Karpas-422 (cell line): ENCODE measurements around the gene HK2. TPM values are rescaled to one million over a fixed set of nuclear protein-coding genes. Genes with fewer than 3 reads are reported as not detected.

Experiments used
- DNase-seq: peaks from one replicate; pipeline ENCODE4 v3.0.0-alpha.2; 2015
- H2AFZ ChIP-seq: fragments of 200-600 bp; sonication (generic); 2 replicates; pipeline ENCODE4 v1.6.1; 2014; ENCODE audit warnings: antibody characterized with exemption, low read length, mixed read lengths
- H3K27ac ChIP-seq: fragments of 200-600 bp; sonication (generic); 2 replicates; pipeline ENCODE4 v1.5.1; 2014; ENCODE audit warnings: mild to moderate bottlenecking, low read length, moderate library complexity
- H3K27me3 ChIP-seq: fragments of 200-600 bp; sonication (generic); 2 replicates; pipeline ENCODE4 v1.6.1; 2014; ENCODE audit warnings: low read length, mixed read lengths
- H3K36me3 ChIP-seq: fragments of 200-600 bp; sonication (generic); 2 replicates; pipeline ENCODE4 v1.6.1; 2014; ENCODE audit warnings: low read length, mixed read lengths; ENCODE audit not compliant: insufficient read depth
- H3K4me1 ChIP-seq: fragments of 200-600 bp; sonication (generic); 2 replicates; pipeline ENCODE4 v1.6.1; 2014; ENCODE audit warnings: mild to moderate bottlenecking, low read length, mixed read lengths
- H3K4me2 ChIP-seq: fragments of 200-600 bp; sonication (generic); 2 replicates; pipeline ENCODE4 v1.6.1; 2014; ENCODE audit warnings: low read length, low read depth, mild to moderate bottlenecking; ENCODE audit not compliant: poor library complexity, severe bottlenecking
- H3K4me3 ChIP-seq: fragments of 200-600 bp; sonication (generic); 2 replicates; pipeline ENCODE4 v1.5.1; 2014; ENCODE audit warnings: mild to moderate bottlenecking, antibody characterized with exemption, low read length, mixed read lengths
- H3K79me2 ChIP-seq: fragments of 200-600 bp; sonication (generic); 2 replicates; pipeline ENCODE4 v1.6.1; 2014; ENCODE audit warnings: mild to moderate bottlenecking, low read length, mixed read lengths
- H3K9ac ChIP-seq: fragments of 200-600 bp; sonication (generic); 2 replicates; pipeline ENCODE4 v1.6.0; 2014; ENCODE audit warnings: low read length
- H3K9me2 ChIP-seq: fragments of 200-600 bp; sonication (generic), shearing (Covaris generic); replicated peaks from 2 replicates; pipeline ENCODE4 v1.6.0; 2014; ENCODE audit warnings: mild to moderate bottlenecking, low read length, moderate library complexity; ENCODE audit not compliant: insufficient read depth
- H3K9me3 ChIP-seq: fragments of 300-700, 200-600 bp; sonication (generic); 2 replicates; pipeline ENCODE4 v1.6.1; 2014; ENCODE audit warnings: low read length, mixed read lengths
- H4K20me1 ChIP-seq: fragments of 200-600 bp; sonication (generic); 2 replicates; pipeline ENCODE4 v1.6.1; 2014; ENCODE audit warnings: mild to moderate bottlenecking, antibody characterized with exemption, low read length, low read depth; ENCODE audit not compliant: insufficient read depth
- total RNA-seq: library from RNA; depleted of rRNA; stranded (reverse); fragments of >200 nt; shearing (Covaris generic); gene quantifications from 2 replicates; pipeline ENCODE4 v1.2.3, GENCODE V29; 2014; ENCODE audit warnings: low replicate concordance

Gene HK2
- total RNA-seq, 1 experiment from 2014 or later, result 80.7 TPM

DNA sequence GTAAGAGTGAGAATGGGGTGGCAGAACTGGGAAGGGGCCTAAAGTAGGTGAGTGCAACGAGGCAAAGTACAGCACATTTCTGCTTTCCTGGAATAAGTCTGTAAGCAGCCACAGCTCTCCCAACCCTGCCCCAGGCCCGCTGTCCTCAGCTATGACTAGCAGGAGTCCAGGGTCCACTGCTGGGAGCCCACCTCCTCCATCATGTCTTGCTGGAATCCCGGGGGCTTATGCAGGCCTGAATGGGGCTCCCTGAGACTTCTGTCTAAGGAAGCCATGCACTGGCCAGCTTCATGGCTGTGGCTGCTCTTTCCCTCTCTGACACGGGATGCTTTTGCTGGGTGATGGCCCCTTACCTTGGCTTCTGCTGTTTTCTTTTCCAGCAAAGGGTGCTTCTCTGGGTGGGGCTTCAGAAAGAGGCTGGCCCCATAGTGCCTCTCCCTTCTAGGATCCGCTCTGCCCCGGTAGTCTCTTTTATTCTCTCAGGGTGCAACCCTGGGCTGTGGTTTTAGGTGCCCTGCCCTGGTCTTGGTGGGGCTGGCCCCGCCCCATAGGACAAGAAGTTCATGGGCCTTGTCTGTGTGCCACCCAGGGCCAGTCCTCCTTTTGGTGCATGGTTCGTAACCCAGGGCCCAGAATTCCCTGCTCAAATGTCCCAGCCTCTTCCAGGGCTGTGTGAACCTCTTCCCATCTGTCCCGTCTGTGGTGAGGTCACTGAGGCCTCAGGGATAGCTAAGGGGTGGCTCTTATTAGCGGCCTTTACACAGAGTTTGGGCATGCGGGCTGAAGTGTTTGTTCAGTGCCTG, 90.7 kb downstream of the HK2 start:
- Histone ChIP-seq H3K9ac (no peak overlapping the region), H3K4me3 (no peak overlapping the region), H3K27me3 (no peaks in the 10 kb centered on the region)

DNA sequence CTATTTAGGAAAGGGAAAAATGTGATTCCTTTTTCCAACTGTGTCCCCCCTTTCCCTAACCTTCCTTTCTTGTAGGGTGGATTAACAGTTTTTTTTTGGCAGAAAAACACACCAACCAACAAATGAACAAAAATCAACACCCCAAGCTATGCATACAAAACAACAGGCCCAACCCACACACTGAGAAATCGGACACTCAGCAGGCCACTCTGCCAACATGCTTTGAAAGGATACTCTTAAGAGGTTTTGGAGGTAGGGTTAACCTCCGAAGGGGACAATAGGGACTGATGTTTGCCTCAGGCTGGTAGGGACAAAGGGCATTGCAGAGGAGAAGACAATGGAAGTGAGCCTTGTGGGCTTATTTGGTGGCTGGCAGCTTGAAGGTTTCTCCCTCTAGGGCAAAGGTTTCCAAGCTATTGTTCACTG, 91.4 kb downstream of the HK2 start:
- Histone ChIP-seq H3K4me3 (no peak overlapping the region), H3K9me2 (no peaks in the 10 kb centered on the region), H3K9me3 (no peaks in the 10 kb centered on the region), H2AFZ (no peak overlapping the region), H3K4me1 (no peaks in the 10 kb centered on the region), H3K36me3 (no peaks in the 10 kb centered on the region), H3K27me3 (no peaks in the 10 kb centered on the region), H3K79me2 (no peaks in the 10 kb centered on the region), H3K27ac (no peak overlapping the region), H4K20me1 (no peaks in the 10 kb centered on the region), H3K9ac (no peak overlapping the region), H3K4me2 (no peak overlapping the region)
- DNase-seq, result no peak

More for the DNA sequence above, 90.7 kb downstream of the HK2 start:
- Histone ChIP-seq H3K9me3 (no peaks in the 10 kb centered on the region), H4K20me1 (no peaks in the 10 kb centered on the region), H3K4me2 (no peak overlapping the region), H3K36me3 (no peaks in the 10 kb centered on the region), H3K4me1 (no peaks in the 10 kb centered on the region), H2AFZ (no peak overlapping the region), H3K9me2 (no peaks in the 10 kb centered on the region), H3K27ac (no peak overlapping the region), H3K79me2 (no peaks in the 10 kb centered on the region)
- no peak for DNase-seq

DNA sequence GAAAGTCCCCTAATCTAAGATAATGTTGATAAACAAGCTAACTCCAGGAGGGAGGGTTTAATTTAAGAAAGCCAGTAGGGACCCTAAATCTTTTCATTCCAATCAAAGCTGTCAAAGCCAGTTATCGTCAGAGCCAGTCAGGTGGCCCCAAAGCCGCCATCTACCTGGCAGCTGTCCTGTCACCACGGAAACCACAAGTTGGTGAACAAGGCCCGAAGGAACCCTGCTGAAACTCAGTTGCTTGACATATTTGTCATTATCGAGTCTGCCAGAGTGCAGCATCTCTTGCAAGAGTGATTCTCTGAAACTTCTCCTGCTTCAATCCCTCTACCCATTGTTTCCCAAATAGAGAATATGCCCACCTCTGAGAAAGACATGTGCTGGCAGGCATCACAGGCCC, 93.7 kb downstream of the HK2 start:
- H3K9ac ChIP-seq, result no peak overlapping the region
- no peaks in the 10 kb centered on the region for H3K9me3 ChIP-seq
- H3K27me3 ChIP-seq, result no peaks in the 10 kb centered on the region
- H3K79me2 ChIP-seq, result no peaks in the 10 kb centered on the region
- H3K4me2 ChIP-seq, result no peak overlapping the region
- H3K9me2 ChIP-seq, result no peaks in the 10 kb centered on the region
- H3K36me3 ChIP-seq, result no peaks in the 10 kb centered on the region
- no peak overlapping the region for H3K27ac ChIP-seq
- no peak for DNase-seq
- H2AFZ ChIP-seq, result no peak overlapping the region
- H4K20me1 ChIP-seq, result no peaks in the 10 kb centered on the region
- no peaks in the 10 kb centered on the region for H3K4me1 ChIP-seq
- H3K4me3 ChIP-seq, result no peak overlapping the region

DNA sequence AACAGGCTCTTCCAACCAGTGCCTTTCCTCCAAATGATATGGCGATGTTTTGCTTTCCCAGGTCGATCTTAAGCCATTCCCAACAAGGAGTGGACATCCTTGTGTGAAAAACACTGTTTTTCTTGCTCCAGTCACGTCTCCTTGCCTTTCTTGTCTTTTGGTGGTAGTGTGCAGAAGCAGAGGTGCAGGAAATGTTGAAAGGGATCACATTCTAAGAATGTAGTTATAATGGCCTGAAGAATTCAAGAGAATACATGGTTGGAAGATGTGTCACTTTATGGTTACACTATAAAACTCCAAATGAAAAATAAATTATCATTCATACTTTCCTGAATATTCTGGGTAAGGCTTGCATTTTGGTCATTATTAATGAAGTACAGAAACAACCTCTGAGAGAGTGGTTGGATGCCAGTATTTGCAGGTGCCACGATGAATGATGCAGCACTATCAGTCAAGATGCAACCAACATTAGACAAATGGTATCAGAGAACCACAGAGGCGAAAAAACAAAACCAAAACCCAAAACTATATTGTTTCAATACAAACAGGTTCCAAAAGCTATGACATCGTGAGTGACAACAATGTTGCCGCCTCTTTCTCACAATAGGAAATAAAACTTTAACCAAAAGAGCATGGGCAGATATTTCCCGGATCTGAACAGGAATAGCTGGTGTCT, 97.0 kb downstream of the HK2 start:
- Histone ChIP-seq H3K36me3 (no peaks in the 10 kb centered on the region), H3K27ac (no peak overlapping the region), H3K9me3 (no peaks in the 10 kb centered on the region), H3K9me2 (no peaks in the 10 kb centered on the region), H3K4me2 (no peak overlapping the region), H3K9ac (no peak overlapping the region), H3K4me3 (no peak overlapping the region), H2AFZ (no peak overlapping the region), H3K4me1 (no peaks in the 10 kb centered on the region), H4K20me1 (no peaks in the 10 kb centered on the region), H3K27me3 (0 out of 2 replicates have a peak, but pooled peaks cover 2% of the 10 kb centered on the region), H3K79me2 (no peaks in the 10 kb centered on the region)
- DNase-seq, result no peak

DNA sequence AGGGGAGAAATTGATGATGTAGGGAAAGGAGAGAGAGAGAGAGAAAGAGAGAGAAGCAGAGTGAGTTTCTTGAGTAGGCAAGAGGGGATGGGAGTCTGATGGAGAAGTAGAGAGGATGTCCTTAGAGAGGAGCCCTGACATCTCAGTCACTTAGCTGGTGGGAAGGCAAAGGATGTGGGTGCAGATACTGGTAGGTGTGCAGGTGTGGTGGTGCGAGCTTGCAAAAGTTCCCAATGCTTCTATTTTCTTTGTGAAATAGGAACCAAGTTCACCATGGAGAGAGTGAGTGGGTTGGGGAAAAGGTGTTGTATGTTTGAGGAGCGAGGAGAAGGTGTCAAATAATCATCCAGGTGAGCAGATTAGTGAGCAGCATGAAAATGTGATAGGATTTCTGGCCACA, 98.0 kb downstream of the HK2 start:
- Histone ChIP-seq H3K9me3 (no peaks in the 10 kb centered on the region), H3K4me1 (no peaks in the 10 kb centered on the region), H3K79me2 (no peaks in the 10 kb centered on the region), H3K27me3 (0 out of 2 replicates have a peak, but pooled peaks cover 2% of the 10 kb centered on the region), H3K27ac (no peak overlapping the region), H3K36me3 (no peaks in the 10 kb centered on the region), H4K20me1 (no peaks in the 10 kb centered on the region), H3K4me3 (no peak overlapping the region), H3K9me2 (no peaks in the 10 kb centered on the region), H3K4me2 (no peak overlapping the region), H3K9ac (no peak overlapping the region), H2AFZ (no peak overlapping the region)
- DNase-seq, result no peak

DNA sequence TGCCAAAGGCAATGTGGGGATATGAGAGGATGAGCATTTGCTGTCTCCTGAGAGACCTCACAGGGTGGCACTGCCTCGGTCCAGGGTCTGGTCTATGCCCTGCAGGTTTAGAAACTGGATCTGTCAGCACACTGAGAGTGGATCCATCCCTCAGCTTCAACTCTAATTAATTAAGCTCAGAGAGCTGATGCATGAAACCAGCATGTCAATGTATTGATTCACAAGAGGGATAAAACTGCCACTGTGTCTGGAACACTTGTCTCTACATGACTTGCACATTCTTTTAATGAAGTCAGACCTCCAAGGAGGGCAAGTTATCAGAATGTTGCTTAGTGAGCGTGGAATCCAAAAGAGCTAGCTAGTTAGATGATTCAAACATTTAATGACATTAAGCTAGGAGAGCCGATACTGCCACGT, 102.1 kb downstream of the HK2 start:
- no peaks in the 10 kb centered on the region for H4K20me1 ChIP-seq
- H3K27ac ChIP-seq, result no peak overlapping the region
- H3K9me3 ChIP-seq, result no peaks in the 10 kb centered on the region
- no peak overlapping the region for H3K9ac ChIP-seq
- no peaks in the 10 kb centered on the region for H3K79me2 ChIP-seq
- H3K4me3 ChIP-seq, result no peak overlapping the region
- H3K27me3 ChIP-seq, result 0 out of 2 replicates have a peak, but pooled peaks cover 2% of the 10 kb centered on the region
- no peaks in the 10 kb centered on the region for H3K36me3 ChIP-seq
- H2AFZ ChIP-seq, result no peak overlapping the region
- no peaks in the 10 kb centered on the region for H3K9me2 ChIP-seq
- no peaks in the 10 kb centered on the region for H3K4me1 ChIP-seq
- DNase-seq, result no peak
- H3K4me2 ChIP-seq, result no peak overlapping the region

DNA sequence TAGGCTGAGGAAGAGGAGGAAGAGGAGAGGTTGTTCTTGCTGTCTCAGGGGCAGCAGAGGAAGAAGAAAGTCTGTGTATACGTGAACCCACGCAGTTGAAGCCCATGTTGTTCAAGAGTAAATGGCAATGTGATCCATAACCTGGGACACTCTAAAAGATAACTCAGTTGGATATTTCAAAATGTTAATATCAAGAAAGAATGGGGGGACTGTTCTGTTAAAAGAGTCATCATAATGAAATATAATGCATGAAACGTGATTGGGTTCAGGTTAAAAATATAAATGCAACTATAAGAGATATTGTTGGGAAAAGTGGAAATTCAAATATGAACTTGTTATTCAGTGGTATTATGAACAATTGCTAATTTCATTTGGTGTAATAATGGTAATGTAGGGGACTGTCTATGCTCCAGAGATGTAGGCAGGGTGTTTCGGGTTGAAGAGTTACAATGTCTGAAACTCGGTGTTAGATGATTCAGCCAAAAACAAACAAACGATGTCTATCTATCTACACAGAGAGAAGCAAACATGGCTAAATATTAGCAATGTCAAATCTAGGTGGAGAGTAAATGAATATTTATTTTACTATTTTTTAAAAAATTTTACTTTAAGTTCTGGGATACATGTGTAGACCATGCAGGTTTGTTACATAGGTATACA, 103.4 kb downstream of the HK2 start:
- DNase-seq, result no peak
- no peaks in the 10 kb centered on the region for H3K9me3 ChIP-seq
- no peaks in the 10 kb centered on the region for H3K36me3 ChIP-seq
- no peak overlapping the region for H3K4me3 ChIP-seq
- H3K79me2 ChIP-seq, result no peaks in the 10 kb centered on the region
- no peak overlapping the region for H2AFZ ChIP-seq
- H3K4me1 ChIP-seq, result no peaks in the 10 kb centered on the region
- no peaks in the 10 kb centered on the region for H3K9me2 ChIP-seq
- H3K27me3 ChIP-seq, result 0 out of 2 replicates have a peak, but pooled peaks cover 2% of the 10 kb centered on the region
- H4K20me1 ChIP-seq, result no peaks in the 10 kb centered on the region
- H3K4me2 ChIP-seq, result no peak overlapping the region
- no peak overlapping the region for H3K27ac ChIP-seq
- no peak overlapping the region for H3K9ac ChIP-seq

DNA sequence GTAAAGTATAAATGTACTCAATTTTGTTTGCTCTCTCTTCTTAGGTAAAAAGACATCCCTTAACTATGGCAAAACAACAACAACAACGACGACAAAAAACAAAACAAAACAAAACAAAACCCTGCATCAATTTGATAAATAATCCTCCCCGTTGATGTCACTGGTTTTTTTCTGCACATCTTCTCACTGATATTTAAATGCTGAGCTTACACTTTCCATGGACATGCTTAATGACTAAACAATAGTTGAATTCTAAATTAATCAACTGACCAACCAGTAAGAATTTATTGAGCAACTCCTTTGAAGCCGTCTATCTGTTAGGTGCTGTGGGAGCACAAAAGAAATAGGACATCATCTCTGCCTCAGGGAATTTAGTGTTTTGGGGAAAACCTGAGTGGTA, 104.3 kb downstream of the HK2 start:
- Histone ChIP-seq H3K36me3 (no peaks in the 10 kb centered on the region), H3K27me3 (0 out of 2 replicates have a peak, but pooled peaks cover 2% of the 10 kb centered on the region), H3K9me3 (no peaks in the 10 kb centered on the region), H3K4me1 (no peaks in the 10 kb centered on the region), H4K20me1 (no peaks in the 10 kb centered on the region), H3K9ac (no peak overlapping the region), H3K27ac (no peak overlapping the region), H3K4me3 (no peak overlapping the region), H3K9me2 (no peaks in the 10 kb centered on the region), H3K4me2 (no peak overlapping the region), H3K79me2 (no peaks in the 10 kb centered on the region), H2AFZ (no peak overlapping the region)
- no peak for DNase-seq
